GM21447 (cell line): ENCODE results near the gene ABCC3.

Source experiments
- ATAC-seq: cut with Tn5 transposase; IDR thresholded peaks from one replicate; pipeline ENCODE4 v1.9.1; 2021; ENCODE audit not compliant: unreplicated experiment

ABCC3 gene

GRCh38 chr17:50627782-50628601 lies 6.7 kb upstream of the ABCC3 start:
- ATAC-seq: no peak

- no peak for ATAC-seq
Observed at GRCh38 chr17:50629902-50630301, 4.8 kb upstream of the ABCC3 start.

- no peak for ATAC-seq
Observed at GRCh38 chr17:50630524-50631194, 4.0 kb upstream of the ABCC3 start.

DNA sequence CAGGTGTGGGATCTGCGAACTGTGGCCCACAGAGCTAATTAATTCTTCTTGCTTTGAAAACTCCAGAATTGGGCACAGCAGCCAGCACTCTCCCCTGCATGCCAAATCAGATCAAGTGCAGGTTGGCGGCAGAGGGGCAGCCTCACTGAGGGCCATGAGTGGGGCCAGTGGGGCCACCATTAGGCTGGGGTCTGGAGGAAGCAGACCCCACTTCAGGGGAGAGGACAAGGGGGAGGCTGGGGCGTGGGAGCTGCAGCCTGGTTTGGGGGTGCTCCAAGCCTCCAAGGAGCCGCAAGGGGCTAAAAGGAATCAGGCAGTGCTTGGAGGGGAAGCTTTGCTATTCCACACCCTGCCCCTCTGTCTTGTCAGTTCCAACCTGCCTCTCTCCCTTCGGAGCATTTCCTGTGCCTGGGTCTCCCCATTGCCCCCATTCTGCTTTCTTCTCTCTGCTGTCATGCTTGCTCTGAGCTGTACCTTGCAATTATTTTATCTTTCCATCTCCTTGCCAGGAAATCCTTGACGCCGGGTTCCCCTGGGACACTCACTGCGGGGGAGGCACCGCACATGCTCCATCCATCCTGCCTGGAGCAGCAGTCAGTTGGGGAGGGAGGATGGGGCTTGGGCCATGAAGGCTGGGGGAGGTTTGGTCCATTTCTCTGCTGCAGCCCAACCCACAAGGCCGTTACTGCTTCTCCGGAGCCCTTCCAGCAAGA lies 3.3 kb upstream of the ABCC3 start:
- no peak for ATAC-seq

GRCh38 chr17:50631908-50632571 lies 2.6 kb upstream of the ABCC3 start:
- no peak for ATAC-seq

GRCh38 chr17:50632637-50633036 lies 2.0 kb upstream of the ABCC3 start:
- ATAC-seq: no peak

- ATAC-seq: no peak
Observed at GRCh38 chr17:50633683-50634082, 998 bp upstream of the ABCC3 start.

DNA sequence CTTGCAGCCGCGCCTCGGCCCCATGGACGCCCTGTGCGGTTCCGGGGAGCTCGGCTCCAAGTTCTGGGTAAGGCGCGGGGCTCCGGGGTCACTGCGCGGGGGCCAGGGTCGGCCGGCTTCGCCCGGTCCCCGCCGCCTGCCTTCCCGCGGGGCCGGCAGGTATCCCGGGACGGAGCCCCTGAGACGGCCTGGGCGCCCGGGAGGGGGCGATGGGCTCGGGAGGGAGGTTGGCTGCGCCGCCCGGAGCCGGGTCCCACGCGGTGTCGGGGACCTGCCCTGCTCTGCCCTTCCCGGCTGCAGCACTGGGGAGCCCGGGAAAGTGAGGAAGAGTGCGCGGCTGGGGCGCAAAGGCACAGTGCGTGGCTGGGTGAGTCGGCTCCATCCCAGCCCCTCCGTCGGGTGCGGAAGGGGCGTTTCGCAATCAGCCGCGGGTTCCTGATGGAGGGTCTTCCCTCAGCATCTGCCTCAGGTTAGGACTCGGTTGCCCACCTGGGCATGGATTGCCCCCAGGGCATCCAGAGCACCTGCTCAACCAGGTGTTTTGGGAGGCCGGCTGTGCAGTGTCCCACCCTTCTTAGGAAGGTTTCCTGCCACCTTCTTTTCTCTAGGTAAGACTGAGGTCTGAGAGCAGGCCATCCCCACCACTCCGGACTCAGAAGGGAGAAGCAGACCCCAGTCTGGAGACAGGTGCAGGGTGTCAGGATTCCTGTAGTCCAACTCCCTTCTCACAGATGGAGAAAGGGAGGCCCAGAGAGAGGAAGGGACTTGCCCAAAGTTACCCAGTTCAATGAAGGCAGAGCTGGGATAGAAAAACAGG lies 442 bp downstream of the ABCC3 start:
- ATAC-seq: no peak

DNA sequence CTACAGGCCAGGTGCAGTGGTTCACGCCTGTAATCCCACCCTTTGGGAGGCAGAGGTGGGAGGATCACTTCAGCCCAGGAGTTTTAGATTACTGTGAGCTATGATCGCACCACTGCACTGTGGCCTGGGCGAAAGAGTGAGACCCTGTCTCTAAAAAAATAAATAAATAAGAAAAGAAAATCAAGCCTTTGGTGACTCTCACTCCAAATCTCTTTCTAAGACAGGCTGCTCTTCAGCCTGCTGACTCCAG lies 976 bp downstream of the ABCC3 start:
- ATAC-seq: no peak

- no peak for ATAC-seq
Observed at GRCh38 chr17:50635982-50636803, 1.5 kb downstream of the ABCC3 start.

DNA sequence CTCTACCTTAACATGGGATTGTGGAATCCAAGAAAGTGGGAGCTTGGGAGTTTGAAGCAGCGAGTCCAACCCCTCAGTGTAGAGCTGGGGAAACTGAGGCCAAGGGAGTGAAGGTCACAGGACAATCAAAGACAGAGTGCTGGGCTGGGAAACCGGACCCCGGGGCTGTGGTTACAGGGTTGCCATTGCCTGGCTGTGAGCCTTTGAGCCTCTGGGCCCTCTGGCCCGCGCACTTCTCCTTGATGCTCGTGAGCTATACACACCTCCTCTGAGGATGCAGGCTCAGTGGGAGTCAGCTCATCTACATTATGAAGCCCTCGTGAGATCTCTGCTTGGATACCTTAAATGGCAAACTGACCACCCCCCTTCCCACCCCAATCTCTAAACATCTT lies 2.1 kb downstream of the ABCC3 start:
- ATAC-seq: no peak

DNA sequence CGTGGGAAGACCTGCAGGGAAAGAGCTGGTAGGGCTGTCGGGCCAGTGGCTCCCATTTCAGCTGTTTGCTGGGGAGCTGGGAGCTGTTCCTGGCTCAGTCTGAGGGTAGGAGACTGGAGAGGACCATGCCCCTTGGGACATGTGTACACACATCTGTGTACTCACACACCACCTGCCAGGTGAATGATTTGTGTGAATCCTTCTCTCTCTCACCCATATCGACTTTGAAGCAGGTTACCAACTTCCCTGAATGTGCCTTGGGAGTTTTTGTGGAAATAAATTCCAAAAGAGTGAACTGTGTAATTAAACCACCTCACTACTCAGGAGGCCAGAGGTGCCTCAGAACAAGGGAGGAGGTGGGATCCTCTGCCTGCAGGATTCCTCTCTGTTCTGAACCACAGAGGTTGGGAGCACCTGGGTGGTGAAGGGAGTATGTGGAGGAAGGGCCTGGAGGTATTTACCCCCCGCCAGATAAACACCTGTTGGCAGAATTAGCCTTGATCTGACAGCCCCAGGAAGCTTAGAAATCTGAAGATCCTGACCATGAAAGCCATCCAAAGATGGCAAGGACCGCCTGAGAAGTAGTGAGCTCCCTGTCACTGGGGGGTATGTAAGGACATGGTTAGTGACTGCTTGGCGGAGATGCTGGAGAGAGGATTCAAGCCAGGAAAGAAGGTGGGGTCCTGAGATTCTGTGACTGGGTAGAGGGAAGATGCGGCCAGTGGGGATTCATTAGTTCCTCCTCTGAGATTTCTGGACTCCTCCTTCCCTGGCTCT lies 3.3 kb downstream of the ABCC3 start:
- ATAC-seq: no peak

- no peak for ATAC-seq
Observed at GRCh38 chr17:50638606-50638965, 3.9 kb downstream of the ABCC3 start.

DNA sequence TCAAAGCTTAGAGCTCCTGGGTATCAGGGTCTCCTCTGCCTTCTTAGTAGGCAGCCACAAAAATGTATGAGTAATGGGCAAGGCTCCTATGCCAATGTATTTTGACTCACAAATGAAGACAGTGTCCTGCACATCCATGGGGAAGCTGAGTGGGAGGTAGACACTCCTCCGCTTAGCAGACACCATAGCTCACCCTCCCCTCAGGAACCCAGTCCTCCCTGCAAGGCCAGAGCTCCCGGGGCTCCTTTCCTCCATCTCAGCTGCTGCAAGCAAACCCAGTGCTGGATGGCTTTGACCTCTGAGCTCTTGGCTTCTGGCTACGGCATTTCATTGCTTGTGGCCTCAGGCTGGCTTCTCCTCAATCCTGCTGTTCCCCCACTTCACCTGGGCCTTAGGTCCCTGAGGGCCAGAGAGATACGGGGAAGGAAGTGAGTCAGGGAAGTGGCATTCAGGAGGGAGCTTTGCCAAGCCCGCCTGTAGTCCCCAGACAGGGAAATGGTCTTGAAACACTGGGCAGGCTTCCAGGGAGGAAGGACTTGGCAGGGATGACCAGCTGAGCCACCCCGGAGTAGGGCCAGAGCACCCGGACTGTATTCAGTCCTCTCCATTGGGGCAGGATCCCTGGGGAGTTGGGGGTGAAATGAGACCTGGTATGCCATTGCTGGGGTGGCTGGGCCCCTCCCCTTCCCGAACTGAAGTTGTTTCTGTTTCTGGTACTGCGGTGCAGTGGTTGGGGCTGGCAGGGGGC lies 4.5 kb downstream of the ABCC3 start:
- ATAC-seq: no peak

DNA sequence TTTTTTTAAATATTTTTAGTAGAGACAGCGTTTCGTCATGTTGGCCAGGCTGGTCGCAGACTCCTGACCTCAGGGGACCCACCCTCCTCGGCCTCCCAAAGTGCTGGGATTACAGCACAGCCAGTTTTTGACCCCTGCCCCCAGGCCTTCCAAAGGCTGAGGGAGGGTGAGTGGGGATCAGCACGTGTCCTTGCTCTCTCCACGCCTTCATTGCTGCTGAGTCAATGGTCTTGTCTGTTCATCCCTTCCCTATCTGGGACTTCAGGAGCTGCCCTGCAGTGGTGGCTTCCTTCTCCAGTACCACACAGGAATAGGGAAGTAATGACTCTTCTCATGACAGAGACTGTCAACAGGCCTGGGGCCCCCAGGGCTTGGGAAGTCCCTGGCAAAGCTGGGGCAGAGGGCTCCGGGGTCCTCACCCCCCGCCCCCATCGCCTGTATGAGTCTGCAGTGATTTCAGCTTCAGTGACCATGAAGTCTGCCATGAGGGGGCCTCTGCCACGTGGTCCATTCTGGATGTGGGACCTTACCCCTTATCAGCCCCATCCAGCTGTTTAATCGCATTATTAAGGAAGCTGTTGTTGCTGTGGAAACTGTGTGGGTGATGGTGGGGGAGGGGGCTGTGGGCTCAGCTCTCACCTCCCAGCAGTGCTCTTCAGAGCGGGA lies 6.1 kb downstream of the ABCC3 start:
- no peak for ATAC-seq

- ATAC-seq: no peak
Observed at GRCh38 chr17:50641357-50641756, 6.7 kb downstream of the ABCC3 start.

GRCh38 chr17:50642071-50642721 lies 7.5 kb downstream of the ABCC3 start:
- no peak for ATAC-seq
